Stimulated activated CD4-positive, alpha-beta T cell treated with anti-CD3 and anti-CD28 coated beads, TNF-alpha, amount 100 ng/mL, for 24 hours (primary cell): ENCODE data around the gene FBXO41.

Experiments used
- DNase-seq, 3 experiments: peaks; one replicate each; pipeline ENCODE4 v3.0.0-alpha.2; 2020; ENCODE audit warnings: low read depth in 3 of 3

The FBXO41 gene

GRCh38 chr2:73214120-73215035 is 69.9 kb downstream of the FBXO41 start, which contains the start of gene SMYD5:
SMYD5 (plus strand) TSS chr2:73214245; CDS start chr2:73214267, 22 bp downstream.
- DNase-seq = peak; percentile 82 to 92 (median 85)

GRCh38 chr2:73212448-73213176 is 71.7 kb downstream of the FBXO41 start:
- DNase-seq = peak; percentile 42 to 67 (median 56)

- DNase-seq = no peak
Measured at GRCh38 chr2:73212098-73212447, 72.2 kb downstream of the FBXO41 start.

- DNase-seq = no peak
Measured at GRCh38 chr2:73210696-73211095, 73.6 kb downstream of the FBXO41 start.

GRCh38 chr2:73210019-73210418 is 74.3 kb downstream of the FBXO41 start:
- DNase-seq = no peak

- DNase-seq = no peak
Measured at GRCh38 chr2:73208258-73208657, 76.0 kb downstream of the FBXO41 start.

GRCh38 chr2:73205611-73206010 is 78.7 kb downstream of the FBXO41 start:
- DNase-seq = no peak
